B cell (primary cell): ENCODE data around the gene GSTO2. TPM values are rescaled to one million over a fixed set of nuclear protein-coding genes. Genes with fewer than 3 reads are reported as not detected.
A peak's percentile ranks its signal among the peaks of the same experiment; 100 is the strongest.

ENCODE experiments used
- ATAC-seq: fragments of 200-7000 bp; cut with Tn5 transposase; one replicate; pipeline ENCODE4 v1.10.0; 2021; ENCODE audit warnings: low read depth, mild to moderate bottlenecking, moderate number of reproducible peaks, moderate library complexity
- CTCF ChIA-PET: fragments of 350-600 bp; sonication (Branson Sonifier 250); formaldehyde crosslinking; loops from one replicate; lab custom pipeline; 2021; ENCODE audit warnings: antibody characterized with exemption, inconsistent platforms; lab: Charles Lee
- POLR2A ChIA-PET: fragments of 350-600 bp; sonication (Branson Sonifier 250); formaldehyde crosslinking; loops from one replicate; lab custom pipeline; 2021; ENCODE audit warnings: antibody characterized with exemption; lab: Charles Lee
- DNase-seq: peaks from one replicate; pipeline ENCODE4 v3.0.0; 2013
- H2AFZ ChIP-seq: 2 replicates; pipeline ENCODE4 v1.6.1; 2012; ENCODE audit warnings: mild to moderate bottlenecking, low read depth, low read length; ENCODE audit not compliant: insufficient read depth, poor library complexity, severe bottlenecking
- H3K27ac ChIP-seq, 2 donors: 1 replicate in 1 of 2; 2 replicates in 1 of 2; pipeline ENCODE4 v1.5.1; 2012 to 2013; ENCODE audit warnings: low read length in 2 of 2, mild to moderate bottlenecking in 2 of 2, moderate library complexity in 1 of 2
- H3K27me3 ChIP-seq, 4 experiments: fragments of 200-600 bp in 1 of 4; sonication (generic) in 1 of 4; replicated peaks in 1 of 4; 1 replicate in 2 of 4; 2 replicates in 2 of 4; pipeline versions ENCODE4 v1.6.1 to v1.7.0; 2013 to 2016; ENCODE audit warnings: low read length in 3 of 4, mild to moderate bottlenecking in 2 of 4, mixed read lengths in 1 of 4, moderate library complexity in 1 of 4; ENCODE audit not compliant: insufficient read depth in 4 of 4, control insufficient read depth in 3 of 4; ENCODE audit errors: control extremely low read depth in 1 of 4
- H3K36me3 ChIP-seq, 2 experiments: replicated peaks in 1 of 2; 1 replicate in 1 of 2; 2 replicates in 1 of 2; pipeline versions ENCODE4 v1.6.1 to v1.7.1; 2013; ENCODE audit warnings: low read length in 1 of 2; ENCODE audit not compliant: insufficient read depth in 2 of 2, control insufficient read depth in 1 of 2; ENCODE audit errors: control extremely low read depth in 1 of 2, extremely low read depth in 1 of 2
- H3K4me1 ChIP-seq, 2 donors: fragments of 200-600 bp in 1 of 2; sonication (generic) in 1 of 2; 1 replicate in 1 of 2; 2 replicates in 1 of 2; pipeline versions ENCODE4 v1.5.1 to v1.6.1; 2013 to 2017; ENCODE audit warnings: low read length in 2 of 2; ENCODE audit not compliant: control insufficient read depth in 2 of 2, insufficient read depth in 2 of 2
- H3K4me2 ChIP-seq: replicated peaks from 2 replicates; pipeline ENCODE3; 2012; ENCODE audit warnings: mild to moderate bottlenecking, low read depth, low read length; ENCODE audit not compliant: poor library complexity, severe bottlenecking
- H3K4me3 ChIP-seq, 5 experiments: fragments of 200-600 bp in 1 of 5; sonication (generic) in 1 of 5; 1 replicate in 3 of 5; 2 replicates in 2 of 5; pipeline versions ENCODE4 v1.5.1 to v1.7.0; 2011 to 2016; ENCODE audit warnings: low read length in 4 of 5, mild to moderate bottlenecking in 4 of 5, low read depth in 2 of 5, control low read depth in 1 of 5, moderate library complexity in 1 of 5; ENCODE audit not compliant: insufficient read depth in 1 of 5; ENCODE audit errors: control extremely low read depth in 1 of 5, extremely low read depth in 1 of 5
- H3K79me2 ChIP-seq: fragments of 200-600 bp; sonication (generic); one replicate; pipeline ENCODE4 v1.6.0; 2016; ENCODE audit warnings: low read length; ENCODE audit not compliant: control insufficient read depth, insufficient read depth
- H3K9ac ChIP-seq: fragments of 200-600 bp; sonication (generic); 2 replicates; pipeline ENCODE4 v1.6.1; 2017; ENCODE audit warnings: mild to moderate bottlenecking, low read length, moderate library complexity
- H3K9me3 ChIP-seq, 3 donors: one replicate each; pipeline versions ENCODE4 v1.6.1 to v1.7.1; 2013; ENCODE audit warnings: low read length in 2 of 3; ENCODE audit not compliant: control insufficient read depth in 2 of 3, insufficient read depth in 1 of 3; ENCODE audit errors: control extremely low read depth in 1 of 3
- H4K20me1 ChIP-seq: 2 replicates; pipeline ENCODE4 v1.6.0; 2012; ENCODE audit warnings: mild to moderate bottlenecking, low read length; ENCODE audit not compliant: insufficient read depth, control insufficient read depth, poor library complexity, severe bottlenecking
- H3K27ac Mint-ChIP-seq: one replicate; pipeline ENCODE4 v1.8.0; 2021; ENCODE audit warnings: mixed read lengths
- H3K27me3 Mint-ChIP-seq: one replicate; pipeline ENCODE4 v1.8.0; 2021; ENCODE audit warnings: mixed read lengths
- H3K4me1 Mint-ChIP-seq: one replicate; pipeline ENCODE4 v1.8.0; 2021; ENCODE audit warnings: mixed read lengths
- H3K4me3 Mint-ChIP-seq: one replicate; pipeline ENCODE4 v1.8.0; 2021; ENCODE audit warnings: mixed read lengths
- H3K9me3 Mint-ChIP-seq: one replicate; pipeline ENCODE4 v1.8.0; 2022; ENCODE audit warnings: mixed read lengths; ENCODE audit not compliant: insufficient read depth
- EZH2 ChIP-seq: IDR thresholded peaks from 2 replicates; pipeline ENCODE4 v1.6.1; 2012; ENCODE audit warnings: borderline replicate concordance, low read depth, mild to moderate bottlenecking, moderate library complexity, low read length; ENCODE audit not compliant: insufficient read depth, poor library complexity, severe bottlenecking
- WGBS: methylation state at CpG from one replicate; pipeline ENCODE4 v1.1.5; 2013; ENCODE audit warnings: missing lambda C conversion rate; ENCODE audit not compliant: insufficient coverage; 5-methylcytosine and 5-hydroxymethylcytosine counted together
- intact Hi-C: fragments of 100-400 bp; cut with micrococcal nuclease; formaldehyde crosslinking; loops from one replicate; pipeline ENCODE4 v1.10.0; 2022
- polyA plus RNA-seq: library from polyadenylated mRNA; depleted of rRNA; stranded (reverse); fragments of >200 nt; gene quantifications from 2 replicates; pipeline ENCODE4 v1.2.3, GENCODE V29; 2012
- total RNA-seq, 2 donors: library from RNA; stranded (reverse); fragments of 120-200 nt in 1 of 2; gene quantifications; 1 replicate in 1 of 2; 2 replicates in 1 of 2; pipeline versions ENCODE4 v1.2.3 to v1.2.4, GENCODE V29; 2013 to 2022
- TF ChIP-seq, protein P1 (sequence below): fragments of 200-600 bp; IDR thresholded peaks from one replicate; pipeline ENCODE4 v1.8.0; 2022; ENCODE audit warnings: antibody characterized with exemption, mild to moderate bottlenecking

Gene GSTO2
- total and polyA plus RNA-seq, 2 donors (not counting 1 experiment from before 2014, with no cell fraction given), result 0.16 to 0.89 TPM

- ATAC-seq (no peak), DNase-seq (no peak)
- Mint-ChIP-seq H3K9me3 (no peaks in the 10 kb centered on the region), H3K4me1 (peaks cover 97% of the 10 kb centered on the region), H3K27ac (peak overlapping the region; percentile 89), H3K27me3 (no peaks in the 10 kb centered on the region), H3K4me3 (peak overlapping the region; percentile 69)
- Histone ChIP-seq H3K79me2 (peaks cover 100% of the 10 kb centered on the region), H3K9ac (no peak overlapping the region), H4K20me1 (peaks cover 100% of the 10 kb centered on the region), H3K27ac (peak overlapping the region in 1 of 2 donors; percentile 25), H3K4me2 (peak overlapping the region; percentile 72), H3K4me3 (no peak overlapping the region), H2AFZ (no peak overlapping the region), H3K9me3 (no peaks in the 10 kb centered on the region), H3K27me3 (no peaks in the 10 kb centered on the region), H3K4me1 (peaks cover 75 to 92% of the 10 kb centered on the region in 2 donors), H3K36me3 (peaks cover 0 to 13% of the 10 kb centered on the region in 2 experiments)
- ChIA-PET CTCF (interaction anchor here (6.5 to 7.8 kb wide), 2 partner anchors 18 to 25 kb away, joined by 42 to 47 read pairs; no protein-coding TSS in a partner anchor), POLR2A (no interaction called here)
- 39% methylated on average over 8 of the region's 9 CpGs for WGBS
- no peak for TF ChIP-seq EZH2
- TF ChIP-seq, protein P1, sequence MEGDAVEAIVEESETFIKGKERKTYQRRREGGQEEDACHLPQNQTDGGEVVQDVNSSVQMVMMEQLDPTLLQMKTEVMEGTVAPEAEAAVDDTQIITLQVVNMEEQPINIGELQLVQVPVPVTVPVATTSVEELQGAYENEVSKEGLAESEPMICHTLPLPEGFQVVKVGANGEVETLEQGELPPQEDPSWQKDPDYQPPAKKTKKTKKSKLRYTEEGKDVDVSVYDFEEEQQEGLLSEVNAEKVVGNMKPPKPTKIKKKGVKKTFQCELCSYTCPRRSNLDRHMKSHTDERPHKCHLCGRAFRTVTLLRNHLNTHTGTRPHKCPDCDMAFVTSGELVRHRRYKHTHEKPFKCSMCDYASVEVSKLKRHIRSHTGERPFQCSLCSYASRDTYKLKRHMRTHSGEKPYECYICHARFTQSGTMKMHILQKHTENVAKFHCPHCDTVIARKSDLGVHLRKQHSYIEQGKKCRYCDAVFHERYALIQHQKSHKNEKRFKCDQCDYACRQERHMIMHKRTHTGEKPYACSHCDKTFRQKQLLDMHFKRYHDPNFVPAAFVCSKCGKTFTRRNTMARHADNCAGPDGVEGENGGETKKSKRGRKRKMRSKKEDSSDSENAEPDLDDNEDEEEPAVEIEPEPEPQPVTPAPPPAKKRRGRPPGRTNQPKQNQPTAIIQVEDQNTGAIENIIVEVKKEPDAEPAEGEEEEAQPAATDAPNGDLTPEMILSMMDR, result no peak
- intact Hi-C loops, result no loop called here
Observed at GRCh38 chr10:104331208-104331838, 62.3 kb downstream of the GSTO2 start.
